ENCODE data around the gene LRP6. TPM values are rescaled to one million over a fixed set of nuclear protein-coding genes. Genes with fewer than 3 reads are reported as not detected.
"Not testable (repeated sequence)": the region's sequence is repeated elsewhere in the genome, so short reads cannot be mapped to it uniquely, and the experiment has no call there.

The LRP6 gene
- 22.0 TPM for total RNA-seq (2021; ENCODE audit: unreplicated experiment)
- polyA plus RNA-seq (2012; ENCODE audit: insufficient read length) = 21.8 TPM
- percentile 77 among the genes with signal in this experiment for Bru-seq, nascent RNA
- BruChase-seq, experiment 1, labeled RNA remaining after a 2-hour chase = percentile 74 among the genes with signal in this experiment
- percentile 72 among the genes with signal in this experiment for BruChase-seq, experiment 2, labeled RNA remaining after a 6-hour chase
- long read RNA-seq, full-length matches to known transcripts = 10 of 39 reads
- long read RNA-seq, partial matches to known transcripts = 15 of 39 reads
- long read RNA-seq, other reads (novel, unspliced or antisense) = 14 of 39 reads

DNA sequence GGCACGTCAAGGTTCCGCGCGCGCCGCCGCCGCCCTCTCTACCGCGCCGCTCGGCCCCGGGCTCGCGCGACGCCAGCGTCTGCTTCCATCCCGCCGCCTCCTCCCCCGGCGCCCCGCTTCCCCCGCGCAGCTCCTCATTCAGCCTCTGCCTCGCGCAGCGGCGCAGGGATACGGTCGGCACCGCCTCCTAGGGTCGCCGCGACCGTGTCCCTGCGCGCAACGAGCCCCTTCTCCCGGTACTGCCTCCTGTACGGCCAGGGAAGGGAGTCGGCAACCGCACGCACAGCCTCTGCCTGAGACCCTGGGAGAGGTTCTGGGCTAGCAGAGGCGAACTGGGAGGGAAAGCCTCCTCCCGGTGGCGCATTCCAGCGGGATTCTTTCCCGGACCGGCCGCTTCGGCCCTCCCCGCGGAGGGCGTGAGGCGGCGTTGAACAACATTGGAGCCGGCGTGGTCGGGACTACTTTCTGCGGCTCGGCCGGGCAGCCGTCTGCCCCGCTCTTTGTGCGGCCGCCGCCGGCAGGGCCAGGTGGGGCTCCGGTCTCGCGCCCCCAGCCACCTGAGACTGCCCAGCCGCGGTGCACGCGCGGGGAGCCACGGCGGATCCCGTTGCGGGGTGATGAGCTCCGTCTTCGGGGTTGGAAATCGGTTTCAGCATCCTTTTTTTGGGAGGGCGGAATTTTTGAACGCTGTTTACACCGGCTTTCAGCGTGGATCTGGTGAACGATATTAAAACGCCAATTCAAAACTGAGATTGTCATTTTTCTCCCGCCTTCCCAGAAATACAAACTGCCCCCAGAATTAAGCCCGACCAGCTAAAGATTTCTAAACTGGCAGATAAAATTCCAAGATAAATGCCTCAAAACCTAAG is at the start of gene LRP6:
Gene LRP6 (minus strand): TSS at position 172 of the 869 bp plus-strand sequence. CDS start 309 bp downstream, outside the sequence.
- Histone ChIP-seq H3K27ac (ENCODE audit: low read length) (peak within 1 kb of the TSS; percentile 92), H3K9me3 (ENCODE audit: control insufficient read depth, insufficient read depth, low read depth, low read length) (no peaks in the 10 kb centered on the region), H3K4me1 (ENCODE audit: control insufficient read depth, insufficient read depth, low read length) (peaks cover 6% of the 10 kb centered on the region; the same call in 1 of the 2 replicates), H3K27me3 (ENCODE audit: control insufficient read depth, insufficient read depth, low read length) (no peaks in the 10 kb centered on the region), H3K36me3 (ENCODE audit: control insufficient read depth, insufficient read depth, low read length) (no peaks in the 10 kb centered on the region), H3K4me3 (ENCODE audit: low read depth in 2 of 2, low read length in 2 of 2) (peak within 1 kb of the TSS; percentile 74 to 82)
- peak; percentile 57 for TF ChIP-seq POLR2AphosphoS5 (IDR thresholded peaks at IDR 0.05; ENCODE audit: low read depth, low read length)
- TF ChIP-seq SIN3A (IDR thresholded peaks at IDR 0.05; ENCODE audit: borderline replicate concordance, insufficient read depth, low read depth, low read length) = 0 out of 2 replicates have a peak, but pooled peaks have one; percentile 60
- peak; percentile 78 for TF ChIP-seq TCF7L2 (IDR thresholded peaks at IDR 0.05; ENCODE audit: low read depth, low read length)
- TF ChIP-seq, protein P1, sequence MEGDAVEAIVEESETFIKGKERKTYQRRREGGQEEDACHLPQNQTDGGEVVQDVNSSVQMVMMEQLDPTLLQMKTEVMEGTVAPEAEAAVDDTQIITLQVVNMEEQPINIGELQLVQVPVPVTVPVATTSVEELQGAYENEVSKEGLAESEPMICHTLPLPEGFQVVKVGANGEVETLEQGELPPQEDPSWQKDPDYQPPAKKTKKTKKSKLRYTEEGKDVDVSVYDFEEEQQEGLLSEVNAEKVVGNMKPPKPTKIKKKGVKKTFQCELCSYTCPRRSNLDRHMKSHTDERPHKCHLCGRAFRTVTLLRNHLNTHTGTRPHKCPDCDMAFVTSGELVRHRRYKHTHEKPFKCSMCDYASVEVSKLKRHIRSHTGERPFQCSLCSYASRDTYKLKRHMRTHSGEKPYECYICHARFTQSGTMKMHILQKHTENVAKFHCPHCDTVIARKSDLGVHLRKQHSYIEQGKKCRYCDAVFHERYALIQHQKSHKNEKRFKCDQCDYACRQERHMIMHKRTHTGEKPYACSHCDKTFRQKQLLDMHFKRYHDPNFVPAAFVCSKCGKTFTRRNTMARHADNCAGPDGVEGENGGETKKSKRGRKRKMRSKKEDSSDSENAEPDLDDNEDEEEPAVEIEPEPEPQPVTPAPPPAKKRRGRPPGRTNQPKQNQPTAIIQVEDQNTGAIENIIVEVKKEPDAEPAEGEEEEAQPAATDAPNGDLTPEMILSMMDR (IDR thresholded peaks at IDR 0.05) = no peak
- TF ChIP-seq, protein P2, sequence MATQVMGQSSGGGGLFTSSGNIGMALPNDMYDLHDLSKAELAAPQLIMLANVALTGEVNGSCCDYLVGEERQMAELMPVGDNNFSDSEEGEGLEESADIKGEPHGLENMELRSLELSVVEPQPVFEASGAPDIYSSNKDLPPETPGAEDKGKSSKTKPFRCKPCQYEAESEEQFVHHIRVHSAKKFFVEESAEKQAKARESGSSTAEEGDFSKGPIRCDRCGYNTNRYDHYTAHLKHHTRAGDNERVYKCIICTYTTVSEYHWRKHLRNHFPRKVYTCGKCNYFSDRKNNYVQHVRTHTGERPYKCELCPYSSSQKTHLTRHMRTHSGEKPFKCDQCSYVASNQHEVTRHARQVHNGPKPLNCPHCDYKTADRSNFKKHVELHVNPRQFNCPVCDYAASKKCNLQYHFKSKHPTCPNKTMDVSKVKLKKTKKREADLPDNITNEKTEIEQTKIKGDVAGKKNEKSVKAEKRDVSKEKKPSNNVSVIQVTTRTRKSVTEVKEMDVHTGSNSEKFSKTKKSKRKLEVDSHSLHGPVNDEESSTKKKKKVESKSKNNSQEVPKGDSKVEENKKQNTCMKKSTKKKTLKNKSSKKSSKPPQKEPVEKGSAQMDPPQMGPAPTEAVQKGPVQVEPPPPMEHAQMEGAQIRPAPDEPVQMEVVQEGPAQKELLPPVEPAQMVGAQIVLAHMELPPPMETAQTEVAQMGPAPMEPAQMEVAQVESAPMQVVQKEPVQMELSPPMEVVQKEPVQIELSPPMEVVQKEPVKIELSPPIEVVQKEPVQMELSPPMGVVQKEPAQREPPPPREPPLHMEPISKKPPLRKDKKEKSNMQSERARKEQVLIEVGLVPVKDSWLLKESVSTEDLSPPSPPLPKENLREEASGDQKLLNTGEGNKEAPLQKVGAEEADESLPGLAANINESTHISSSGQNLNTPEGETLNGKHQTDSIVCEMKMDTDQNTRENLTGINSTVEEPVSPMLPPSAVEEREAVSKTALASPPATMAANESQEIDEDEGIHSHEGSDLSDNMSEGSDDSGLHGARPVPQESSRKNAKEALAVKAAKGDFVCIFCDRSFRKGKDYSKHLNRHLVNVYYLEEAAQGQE (IDR thresholded peaks at IDR 0.05; ENCODE audit: insufficient read depth in 1 of 2, low read depth in 2 of 2, low read length in 1 of 2) = peak in 1 of 2 experiments; percentile 37; a peak in 1 of 4 replicates
- intact Hi-C loops (cut with micrococcal nuclease; ENCODE audit: unreplicated experiment) (no loop called here), in situ Hi-C loops (cut with HindIII; ENCODE audit: low pct_unique_long_range_greater_than_20kb, low sequenced_read_pairs) (no loop called here)
- BruUV-seq (replicated peaks) = no TSS peak
- ATAC-seq (peak; percentile 96), DNase-seq (ENCODE audit: low read depth, low spot score) (peak; percentile 32)
- ChIA-PET POLR2A (interaction anchor here (0.6 kb wide), 3 partner anchors 39 to 138 kb away, joined by 3 to 5 read pairs (median 4); no protein-coding TSS in a partner anchor), CTCF (interaction anchor here (0.6 to 0.7 kb wide), 3 partner anchors 39 to 182 kb away, joined by 3 to 11 read pairs (median 4); no protein-coding TSS in a partner anchor)

DNA sequence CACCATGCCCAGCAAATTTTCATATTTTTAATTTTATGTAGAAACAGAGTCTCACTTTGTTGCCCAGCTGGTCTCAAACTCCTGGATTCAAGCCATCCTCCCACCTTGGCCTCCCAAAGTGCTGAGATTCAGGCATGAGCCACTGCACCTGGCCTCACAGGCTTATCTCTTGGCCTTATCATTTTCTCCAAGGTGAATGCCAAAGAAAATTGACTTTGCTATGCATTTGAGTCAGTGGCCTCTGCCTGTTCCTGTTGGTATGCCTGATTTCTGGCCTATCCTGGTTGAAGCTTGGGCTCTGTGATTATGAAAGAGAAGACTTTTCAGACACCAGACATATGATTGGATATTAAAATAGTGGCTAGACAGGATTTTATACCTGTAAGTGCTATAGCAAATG is 49.0 kb upstream of the LRP6 start:
- DNase-seq (ENCODE audit: low read depth, low spot score) (no peak), ATAC-seq (no peak)
- ChIA-PET CTCF (no interaction called here), POLR2A (no interaction called here)
- Histone ChIP-seq H3K27ac (ENCODE audit: low read length) (no peak overlapping the region), H3K36me3 (ENCODE audit: control insufficient read depth, insufficient read depth, low read length) (no peaks in the 10 kb centered on the region), H3K9me3 (ENCODE audit: control insufficient read depth, insufficient read depth, low read depth, low read length) (no peaks in the 10 kb centered on the region), H3K4me1 (ENCODE audit: control insufficient read depth, insufficient read depth, low read length) (no peaks in the 10 kb centered on the region), H3K27me3 (ENCODE audit: control insufficient read depth, insufficient read depth, low read length) (no peaks in the 10 kb centered on the region), H3K4me3 (ENCODE audit: low read depth in 2 of 2, low read length in 2 of 2) (no peak overlapping the region)
- intact Hi-C loops (cut with micrococcal nuclease; ENCODE audit: unreplicated experiment) = no loop called here
- in situ Hi-C loops (cut with HindIII; ENCODE audit: low pct_unique_long_range_greater_than_20kb, low sequenced_read_pairs) = no loop called here
- no TSS peak for BruUV-seq (replicated peaks)
- TF ChIP-seq, protein P1 (IDR thresholded peaks at IDR 0.05) = no peak
- TF ChIP-seq SIN3A (IDR thresholded peaks at IDR 0.05; ENCODE audit: borderline replicate concordance, insufficient read depth, low read depth, low read length) = no peak

DNA sequence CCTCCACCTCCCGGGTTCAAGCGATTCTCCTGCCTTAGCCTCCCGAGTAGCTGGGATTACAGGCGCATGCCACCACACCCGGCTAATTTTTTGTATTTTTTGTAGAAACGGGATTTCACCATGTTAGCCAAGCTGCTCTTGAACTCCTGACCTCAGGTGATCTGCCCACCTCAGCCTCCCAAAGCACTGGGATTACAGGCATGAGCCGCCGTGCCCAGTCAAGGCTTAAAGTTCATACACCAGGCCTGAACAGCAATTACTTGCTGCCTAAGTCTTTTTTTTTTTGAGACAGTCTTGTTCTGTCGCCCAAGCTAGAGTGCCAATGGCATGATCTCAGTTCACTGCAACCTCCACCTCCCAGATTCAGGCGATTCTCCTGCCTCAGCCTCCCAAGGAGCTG is 43.9 kb upstream of the LRP6 start:
- DNase-seq (ENCODE audit: low read depth, low spot score); in situ Hi-C loops (cut with HindIII; ENCODE audit: low pct_unique_long_range_greater_than_20kb, low sequenced_read_pairs); H3K4me3 ChIP-seq (ENCODE audit: low read depth in 2 of 2, low read length in 2 of 2); intact Hi-C loops (cut with micrococcal nuclease; ENCODE audit: unreplicated experiment); H3K36me3 ChIP-seq (ENCODE audit: control insufficient read depth, insufficient read depth, low read length); CTCF ChIA-PET; BruUV-seq (replicated peaks); H3K27me3 ChIP-seq (ENCODE audit: control insufficient read depth, insufficient read depth, low read length); H3K9me3 ChIP-seq (ENCODE audit: control insufficient read depth, insufficient read depth, low read depth, low read length); H3K4me1 ChIP-seq (ENCODE audit: control insufficient read depth, insufficient read depth, low read length); POLR2A ChIA-PET; ATAC-seq; H3K27ac ChIP-seq (ENCODE audit: low read length): not testable (repeated sequence)

All from Panc1 (cell line).